IMR-90 (cell line): Measurements from ENCODE around the gene SRPRB. TPM values are rescaled to one million over a fixed set of nuclear protein-coding genes. Genes with fewer than 3 reads are reported as not detected.

Experiments used
- ATAC-seq: fragments of 200-7000 bp; cut with Tn5 transposase; 2 replicates; pipeline ENCODE4 v1.9.1; 2020; ENCODE audit warnings: low read depth, mild to moderate bottlenecking, moderate library complexity
- BruUV-seq: library from RNA; stranded (reverse); fragments of 400-500 nt; replicated peaks from 2 replicates; lab custom pipeline; 2021; lab: Mats Ljungman, UMichigan
- CTCF ChIA-PET: fragments of 300-600 bp; formaldehyde crosslinking; extraction: SDS; loops from one replicate; lab custom pipeline; 2021; ENCODE audit warnings: antibody characterized with exemption; lab: Yijun Ruan, JAX
- POLR2A ChIA-PET: fragments of 300-600 bp; sonication (Branson Sonifier 250); formaldehyde crosslinking; loops from one replicate; lab custom pipeline; 2022; ENCODE audit warnings: antibody characterized with exemption; ENCODE audit not compliant: unreplicated experiment; lab: Charles Lee
- DNase-seq: peaks from one replicate; pipeline ENCODE4 v3.0.0; 2013
- H2AFZ ChIP-seq: replicated peaks from 2 replicates; pipeline ENCODE3; 2013; ENCODE audit warnings: low read length, mild to moderate bottlenecking; ENCODE audit not compliant: poor library complexity
- H2AK5ac ChIP-seq: 2 replicates; pipeline ENCODE4 v1.6.1; 2013; ENCODE audit warnings: low read depth, low read length, inconsistent platforms
- H2AK9ac ChIP-seq: replicated peaks from 2 replicates; pipeline ENCODE3; 2013; ENCODE audit warnings: mild to moderate bottlenecking, low read depth, low read length, moderate library complexity; ENCODE audit not compliant: poor library complexity
- H2BK120ac ChIP-seq: 2 replicates; pipeline ENCODE4 v1.6.1; 2013; ENCODE audit warnings: low read depth, low read length, inconsistent platforms
- H2BK15ac ChIP-seq: 3 replicates; pipeline ENCODE4 v1.6.1; 2013; ENCODE audit warnings: low read depth, low read length, inconsistent platforms
- H2BK20ac ChIP-seq: 2 replicates; pipeline ENCODE4 v1.6.1; 2013; ENCODE audit warnings: low read depth, mild to moderate bottlenecking, inconsistent platforms, low read length, moderate library complexity
- H2BK5ac ChIP-seq: 2 replicates; pipeline ENCODE4 v1.6.1; 2013; ENCODE audit warnings: mild to moderate bottlenecking, low read depth, low read length, inconsistent platforms; ENCODE audit not compliant: poor library complexity, severe bottlenecking
- H3K14ac ChIP-seq: replicated peaks from 2 replicates; pipeline ENCODE4 v1.6.1; 2013; ENCODE audit warnings: low read depth, low read length, inconsistent platforms
- H3K18ac ChIP-seq: 2 replicates; pipeline ENCODE4 v1.6.1; 2013; ENCODE audit warnings: low read depth, low read length, control low read depth
- H3K23ac ChIP-seq: 2 replicates; pipeline ENCODE4 v1.6.1; 2013; ENCODE audit warnings: low read depth, low read length, inconsistent platforms
- H3K27ac ChIP-seq: 2 replicates; pipeline ENCODE4 v1.5.1; 2013; ENCODE audit warnings: mild to moderate bottlenecking, control low read depth, low read length; ENCODE audit not compliant: insufficient read depth
- H3K27me3 ChIP-seq: 2 replicates; pipeline ENCODE4 v1.6.1; 2013; ENCODE audit warnings: low read length; ENCODE audit not compliant: control insufficient read depth, insufficient read depth
- H3K36me3 ChIP-seq: 2 replicates; pipeline ENCODE4 v1.6.1; 2013; ENCODE audit warnings: low read length, mixed read lengths; ENCODE audit not compliant: control insufficient read depth, insufficient read depth
- H3K4ac ChIP-seq: 2 replicates; pipeline ENCODE4 v1.6.1; 2013; ENCODE audit warnings: low read depth, low read length, inconsistent platforms
- H3K4me1 ChIP-seq: 2 replicates; pipeline ENCODE4 v1.6.1; 2013; ENCODE audit warnings: low read length, mixed read lengths; ENCODE audit not compliant: control insufficient read depth, insufficient read depth
- H3K4me2 ChIP-seq: 2 replicates; pipeline ENCODE4 v1.6.1; 2013; ENCODE audit warnings: low read depth, mild to moderate bottlenecking, control low read depth, low read length, moderate library complexity
- H3K4me3 ChIP-seq: 2 replicates; pipeline ENCODE4 v1.5.1; 2013; ENCODE audit warnings: low read depth, mild to moderate bottlenecking, control low read depth, low read length, moderate library complexity; ENCODE audit not compliant: insufficient read depth
- H3K56ac ChIP-seq: 2 replicates; pipeline ENCODE4 v1.6.1; 2013; ENCODE audit warnings: low read length, inconsistent platforms; ENCODE audit not compliant: insufficient read depth; ENCODE audit errors: extremely low read depth
- H3K79me1 ChIP-seq, 2 experiments: 2 replicates each; pipeline ENCODE4 v1.6.1; 2013; ENCODE audit warnings: low read length in 2 of 2, inconsistent platforms in 1 of 2, low read depth in 1 of 2
- H3K9ac ChIP-seq: 2 replicates; pipeline ENCODE4 v1.6.1; 2013; ENCODE audit warnings: low read depth, low read length, control low read depth
- H3K9me1 ChIP-seq: 2 replicates; pipeline ENCODE4 v1.6.1; 2013; ENCODE audit warnings: low read length, inconsistent platforms; ENCODE audit not compliant: insufficient read depth
- H3K9me3 ChIP-seq: 2 replicates; pipeline ENCODE4 v1.6.1; 2013; ENCODE audit warnings: low read length; ENCODE audit not compliant: control insufficient read depth, insufficient read depth
- H4K20me1 ChIP-seq: 2 replicates; pipeline ENCODE4 v1.6.1; 2013; ENCODE audit warnings: low read length, inconsistent platforms; ENCODE audit not compliant: insufficient read depth
- H4K5ac ChIP-seq: 2 replicates; pipeline ENCODE4 v1.6.1; 2013; ENCODE audit warnings: mild to moderate bottlenecking, low read depth, low read length, control low read depth
- H4K8ac ChIP-seq, 2 experiments: 2 replicates each; pipeline ENCODE4 v1.6.1; 2013; ENCODE audit warnings: low read depth in 2 of 2, low read length in 2 of 2, control low read depth in 1 of 2, inconsistent platforms in 1 of 2
- H4K91ac ChIP-seq: 2 replicates; pipeline ENCODE4 v1.6.1; 2013; ENCODE audit warnings: low read depth, low read length, inconsistent platforms; ENCODE audit not compliant: insufficient read depth
- CEBPB ChIP-seq: IDR thresholded peaks from 2 replicates; pipeline ENCODE4 v1.6.1; 2012; ENCODE audit warnings: low read depth, low read length, improper control_type of control experiment
- NFE2L2 ChIP-seq: fragments of 150-350 bp; IDR thresholded peaks from 2 replicates; pipeline ENCODE4 v1.6.1; 2016; ENCODE audit warnings: low read depth, mild to moderate bottlenecking, low read length
- SMC3 ChIP-seq: fragments of 150-350 bp; IDR thresholded peaks from 2 replicates; pipeline ENCODE4 v1.6.1; 2016; ENCODE audit warnings: low read depth, mild to moderate bottlenecking, antibody characterized with exemption, low read length, moderate library complexity
- WGBS, 2 experiments: methylation state at CpG; one replicate each; pipeline versions ENCODE4 v1.1.5 to v1.1.7; 2013; ENCODE audit warnings: missing lambda C conversion rate in 2 of 2; ENCODE audit not compliant: insufficient read length in 1 of 2; ENCODE audit errors: extremely low coverage in 2 of 2; 5-methylcytosine and 5-hydroxymethylcytosine counted together
- dilution Hi-C: fragments of 300-500 bp; cut with HindIII; formaldehyde crosslinking; loops from one replicate; pipeline ENCODE4 v1.14.3; 2018; ENCODE audit warnings: low sequenced_read_pairs; ENCODE audit not compliant: unreplicated experiment
- in situ Hi-C: fragments of 300-500 bp; cut with MboI; formaldehyde crosslinking; loops from 3 replicates; pipeline ENCODE4 v1.14.3; 2019; ENCODE audit warnings: low sequenced_read_pairs, inconsistent platforms, mixed read lengths
- intact Hi-C: fragments of 100-400 bp; cut with micrococcal nuclease; formaldehyde crosslinking; loops from 2 replicates; pipeline ENCODE4 v1.10.0; 2022
- polyA plus RNA-seq, 3 experiments: library from polyadenylated mRNA; depleted of rRNA; stranded (reverse); fragments of >200 nt; gene quantifications; 2 replicates each; pipeline ENCODE4 v1.2.3, GENCODE V29; 2012; ENCODE audit warnings: low replicate concordance in 1 of 3
- total RNA-seq: library from RNA; depleted of rRNA; stranded (reverse); fragments of >200 nt; gene quantifications from 2 replicates; pipeline ENCODE4 v1.2.3, GENCODE V29; 2012

SRPRB gene
- total and polyA plus RNA-seq, 2 of the 4 experiments (the other 2 are of a cell fraction): 28.8 to 131 TPM

- H3K23ac ChIP-seq: no peak overlapping the region
- no peak overlapping the region for H4K5ac ChIP-seq
- no peaks in the 10 kb centered on the region for H3K9me3 ChIP-seq
- no peak overlapping the region for H3K27ac ChIP-seq
- no peaks in the 10 kb centered on the region for H3K9me1 ChIP-seq
- dilution Hi-C loops (no loop called here), in situ Hi-C loops (no loop called here), intact Hi-C loops (no loop called here)
- CTCF ChIA-PET: no interaction called here
- H3K4me1 ChIP-seq: no peaks in the 10 kb centered on the region
- H2BK15ac ChIP-seq: no peak overlapping the region
- H3K4me3 ChIP-seq: no peak overlapping the region
- H4K8ac ChIP-seq: no peak overlapping the region
- DNase-seq: no peak
- H2AK9ac ChIP-seq: no peak overlapping the region
- H3K14ac ChIP-seq: no peak overlapping the region
- POLR2A ChIA-PET: no interaction called here
- no peak overlapping the region for H3K4me2 ChIP-seq
- no peak overlapping the region for H3K4ac ChIP-seq
- no peaks in the 10 kb centered on the region for H3K79me1 ChIP-seq
- WGBS, 2 experiments: 77% methylated on average over 7 of the region's 8 CpGs; no CpG with 5 or more reads in 1 of the 2 experiments
- H2BK20ac ChIP-seq: no peak overlapping the region
- H2BK5ac ChIP-seq: no peak overlapping the region
- no peak for ATAC-seq
- H3K27me3 ChIP-seq: peaks cover 26% of the 10 kb centered on the region
- H2BK120ac ChIP-seq: no peak overlapping the region
- TF ChIP-seq CEBPB: no peak
- no peak for TF ChIP-seq SMC3
- no peak for TF ChIP-seq NFE2L2
- no peak overlapping the region for H2AK5ac ChIP-seq
- H3K18ac ChIP-seq: no peak overlapping the region
- no peak overlapping the region for H3K9ac ChIP-seq
- H4K20me1 ChIP-seq: no peaks in the 10 kb centered on the region
- no peak overlapping the region for H4K91ac ChIP-seq
- no peaks in the 10 kb centered on the region for H3K36me3 ChIP-seq
- no peak overlapping the region for H3K56ac ChIP-seq
- H2AFZ ChIP-seq: no peak overlapping the region
- BruUV-seq: no TSS peak
Observed at GRCh38 chr3:133851931-133852330, 46.3 kb downstream of the SRPRB start.
